HepG2 (cell line): ENCODE data around the gene ARL3. TPM values are rescaled to one million over a fixed set of nuclear protein-coding genes. Genes with fewer than 3 reads are reported as not detected.

Experiments used
- AKAP8 ChIP-seq: sonication (generic); formaldehyde crosslinking; IDR thresholded peaks from 2 replicates; pipeline ENCODE4 v1.5.1; 2020; ENCODE audit warnings: mild to moderate bottlenecking, missing genetic modification reagents
- CHCHD3 ChIP-seq: sonication (generic); formaldehyde crosslinking; IDR thresholded peaks from 2 replicates; pipeline ENCODE4 v1.8.0; 2022; ENCODE audit warnings: mild to moderate bottlenecking, missing genetic modification reagents, moderate library complexity
- FIP1L1 ChIP-seq: fragments of 200-400 bp; formaldehyde crosslinking; IDR thresholded peaks from 2 replicates; pipeline ENCODE4 v1.6.1; 2018; ENCODE audit warnings: low read depth, mild to moderate bottlenecking, low read length, moderate library complexity, borderline replicate concordance; ENCODE audit not compliant: insufficient read depth
- HMG20A ChIP-seq: IDR thresholded peaks from 2 replicates; pipeline ENCODE4 v1.6.1; 2016; ENCODE audit warnings: borderline replicate concordance
- IKZF4 ChIP-seq: sonication (generic); formaldehyde crosslinking; IDR thresholded peaks from 2 replicates; pipeline ENCODE4 v1.5.1; 2020; ENCODE audit warnings: borderline replicate concordance, mild to moderate bottlenecking, low read depth, missing genetic modification reagents; ENCODE audit errors: not compliant biosample characterization
- KLF6 ChIP-seq: IDR thresholded peaks from 2 replicates; pipeline ENCODE4 v1.8.0; 2016; ENCODE audit warnings: missing biosample characterization, missing genetic modification reagents
- NFIC ChIP-seq: IDR thresholded peaks from 2 replicates; pipeline ENCODE4 v1.6.1; 2012; ENCODE audit warnings: mild to moderate bottlenecking, low read length, inconsistent platforms
- SIN3A ChIP-seq: IDR thresholded peaks from 2 replicates; pipeline ENCODE4 v1.6.1; 2011; ENCODE audit warnings: low read depth, mild to moderate bottlenecking, control low read depth, low read length, borderline replicate concordance
- SMYD3 ChIP-seq: sonication (generic); formaldehyde crosslinking; IDR thresholded peaks from 2 replicates; pipeline ENCODE4 v1.8.1; 2023; ENCODE audit warnings: mild to moderate bottlenecking, missing genetic modification reagents
- ZFAT ChIP-seq: sonication (generic); formaldehyde crosslinking; conservative IDR thresholded peaks from 2 replicates; pipeline ENCODE4 v1.8.1; 2023; ENCODE audit warnings: missing genetic modification reagents, inconsistent platforms
- ZNF234 ChIP-seq: sonication (generic); formaldehyde crosslinking; conservative IDR thresholded peaks from 2 replicates; pipeline ENCODE4 v1.5.1; 2020; ENCODE audit warnings: mild to moderate bottlenecking, missing genetic modification reagents
- ZNF552 ChIP-seq: sonication (generic); formaldehyde crosslinking; IDR thresholded peaks from 2 replicates; pipeline ENCODE4 v1.9.0; 2022; ENCODE audit warnings: missing genetic modification reagents, mild to moderate bottlenecking, borderline replicate concordance
- ZNF558 ChIP-seq: sonication (generic); formaldehyde crosslinking; IDR thresholded peaks from 2 replicates; pipeline ENCODE4 v1.9.0; 2022; ENCODE audit warnings: mild to moderate bottlenecking, missing genetic modification reagents, borderline replicate concordance
- ZNF567 ChIP-seq: sonication (generic); formaldehyde crosslinking; IDR thresholded peaks from 2 replicates; pipeline ENCODE4 v1.8.1; 2023; ENCODE audit warnings: mild to moderate bottlenecking, missing genetic modification reagents, borderline replicate concordance
- ZNF891 ChIP-seq: sonication (generic); formaldehyde crosslinking; IDR thresholded peaks from 2 replicates; pipeline ENCODE4 v1.5.0; 2020; ENCODE audit warnings: mild to moderate bottlenecking, missing genetic modification reagents
- polyA plus RNA-seq, 8 experiments: library from polyadenylated mRNA; depleted of rRNA in 3 of 8; stranded (reverse) in 7 of 8; unstranded in 1 of 8; fragments of >200 nt; fragmentation: Illumina TruSeq in 4 of 8; extraction: Trizol in 4 of 8; gene quantifications; 2 replicates each; pipeline versions ENCODE4 v1.2.1 to v1.2.3, GENCODE V29; 2011 to 2016; ENCODE audit warnings: low read depth in 4 of 8, missing spikeins in 1 of 8, mixed read lengths in 1 of 8; ENCODE audit not compliant: insufficient read depth in 1 of 8
- total RNA-seq, 5 experiments: library from RNA; depleted of rRNA; stranded (reverse); fragments of >200 nt; fragmentation: Illumina TruSeq; extraction: Trizol; gene quantifications; 2 replicates each; pipeline ENCODE4 v1.2.3, GENCODE V29; 2016; ENCODE audit warnings: low read depth in 1 of 5
- TF ChIP-seq, protein P1 (sequence below): sonication (generic); formaldehyde crosslinking; conservative IDR thresholded peaks from 2 replicates; pipeline ENCODE4 v1.4.0; 2020; ENCODE audit warnings: mild to moderate bottlenecking, missing genetic modification reagents, moderate library complexity
- TF ChIP-seq, protein P2 (sequence below): sonication (generic); formaldehyde crosslinking; IDR thresholded peaks from 2 replicates; pipeline ENCODE4 v1.4.0; 2020; ENCODE audit warnings: missing genetic modification reagents
- TF ChIP-seq, protein P3 (sequence below): sonication (generic); formaldehyde crosslinking; IDR thresholded peaks from 2 replicates; pipeline ENCODE4 v1.8.0; 2022; ENCODE audit warnings: mild to moderate bottlenecking, missing genetic modification reagents; ENCODE audit not compliant: insufficient replicate concordance
- TF ChIP-seq, protein P4 (sequence below): IDR thresholded peaks from 2 replicates; pipeline ENCODE4 v1.6.1; 2016; ENCODE audit warnings: low read depth, control low read depth

The ARL3 gene
- total and polyA plus RNA-seq, 2 of the 13 experiments (the other 11 are each of a cell fraction or from before 2014, with no cell fraction given), result 5.2 to 6.6 TPM

DNA sequence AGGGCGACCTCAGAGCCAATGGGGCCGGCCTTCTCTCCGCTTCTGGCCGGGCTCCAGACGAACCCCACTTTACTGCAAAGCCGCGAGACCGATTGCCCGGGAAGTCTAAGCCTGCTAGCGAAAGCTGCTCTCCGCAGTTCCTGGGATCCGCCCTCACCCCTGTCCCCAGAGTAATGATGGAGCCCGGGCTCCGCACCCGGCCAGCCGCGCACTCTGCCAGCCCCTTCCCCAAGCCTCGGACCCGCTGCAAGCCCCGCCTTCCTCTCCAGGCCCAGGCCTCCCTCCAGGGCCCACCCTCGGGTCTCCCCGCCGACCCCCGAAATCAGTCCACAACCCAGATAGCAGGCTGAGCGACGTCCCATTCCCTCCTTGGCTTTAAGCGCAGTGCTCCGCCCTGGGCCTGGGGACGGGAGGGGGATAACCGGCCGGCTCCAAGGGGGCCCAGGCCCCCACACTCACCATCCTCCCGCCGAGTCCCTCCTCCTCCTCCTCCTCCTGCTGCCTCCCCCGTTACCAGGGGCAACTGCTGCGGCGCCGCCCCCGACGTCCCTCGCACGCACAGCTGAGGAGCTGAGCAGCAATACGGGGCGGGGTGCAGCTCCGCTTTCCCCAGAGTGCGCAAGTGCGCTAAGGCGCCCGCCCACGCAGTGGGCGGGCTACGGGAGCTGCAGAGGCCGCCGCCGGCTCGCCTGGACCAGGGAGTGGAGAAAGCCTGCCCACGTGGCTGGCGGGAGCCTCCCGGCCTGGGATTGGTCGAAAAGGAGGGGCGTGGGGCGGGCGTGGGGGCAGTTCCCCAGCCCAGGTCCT lies at the start of gene ARL3 (continued):
- TF ChIP-seq SMYD3, result no peak
- TF ChIP-seq, protein P1, sequence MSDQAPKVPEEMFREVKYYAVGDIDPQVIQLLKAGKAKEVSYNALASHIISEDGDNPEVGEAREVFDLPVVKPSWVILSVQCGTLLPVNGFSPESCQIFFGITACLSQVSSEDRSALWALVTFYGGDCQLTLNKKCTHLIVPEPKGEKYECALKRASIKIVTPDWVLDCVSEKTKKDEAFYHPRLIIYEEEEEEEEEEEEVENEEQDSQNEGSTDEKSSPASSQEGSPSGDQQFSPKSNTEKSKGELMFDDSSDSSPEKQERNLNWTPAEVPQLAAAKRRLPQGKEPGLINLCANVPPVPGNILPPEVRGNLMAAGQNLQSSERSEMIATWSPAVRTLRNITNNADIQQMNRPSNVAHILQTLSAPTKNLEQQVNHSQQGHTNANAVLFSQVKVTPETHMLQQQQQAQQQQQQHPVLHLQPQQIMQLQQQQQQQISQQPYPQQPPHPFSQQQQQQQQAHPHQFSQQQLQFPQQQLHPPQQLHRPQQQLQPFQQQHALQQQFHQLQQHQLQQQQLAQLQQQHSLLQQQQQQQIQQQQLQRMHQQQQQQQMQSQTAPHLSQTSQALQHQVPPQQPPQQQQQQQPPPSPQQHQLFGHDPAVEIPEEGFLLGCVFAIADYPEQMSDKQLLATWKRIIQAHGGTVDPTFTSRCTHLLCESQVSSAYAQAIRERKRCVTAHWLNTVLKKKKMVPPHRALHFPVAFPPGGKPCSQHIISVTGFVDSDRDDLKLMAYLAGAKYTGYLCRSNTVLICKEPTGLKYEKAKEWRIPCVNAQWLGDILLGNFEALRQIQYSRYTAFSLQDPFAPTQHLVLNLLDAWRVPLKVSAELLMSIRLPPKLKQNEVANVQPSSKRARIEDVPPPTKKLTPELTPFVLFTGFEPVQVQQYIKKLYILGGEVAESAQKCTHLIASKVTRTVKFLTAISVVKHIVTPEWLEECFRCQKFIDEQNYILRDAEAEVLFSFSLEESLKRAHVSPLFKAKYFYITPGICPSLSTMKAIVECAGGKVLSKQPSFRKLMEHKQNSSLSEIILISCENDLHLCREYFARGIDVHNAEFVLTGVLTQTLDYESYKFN (CRISPR knock-in tag), result no peak; the same call in 1 of the 2 replicates
- TF ChIP-seq HMG20A (CRISPR knock-in tag), result no peak
- 0 out of 2 replicates have a peak, but pooled peaks have one; percentile 47 for TF ChIP-seq FIP1L1
- TF ChIP-seq AKAP8 (CRISPR knock-in tag), result no peak
- TF ChIP-seq ZNF558 (CRISPR knock-in tag), result 0 out of 2 replicates have a peak, but pooled peaks have one; percentile 56
- TF ChIP-seq ZFAT (CRISPR knock-in tag), result no peak
- TF ChIP-seq ZNF891 (CRISPR knock-in tag), result peak; percentile 30; the same call in 1 of the 2 replicates
- peak; percentile 39; the same call in 1 of the 2 replicates for TF ChIP-seq KLF6 (CRISPR knock-in tag)
- TF ChIP-seq, protein P2, sequence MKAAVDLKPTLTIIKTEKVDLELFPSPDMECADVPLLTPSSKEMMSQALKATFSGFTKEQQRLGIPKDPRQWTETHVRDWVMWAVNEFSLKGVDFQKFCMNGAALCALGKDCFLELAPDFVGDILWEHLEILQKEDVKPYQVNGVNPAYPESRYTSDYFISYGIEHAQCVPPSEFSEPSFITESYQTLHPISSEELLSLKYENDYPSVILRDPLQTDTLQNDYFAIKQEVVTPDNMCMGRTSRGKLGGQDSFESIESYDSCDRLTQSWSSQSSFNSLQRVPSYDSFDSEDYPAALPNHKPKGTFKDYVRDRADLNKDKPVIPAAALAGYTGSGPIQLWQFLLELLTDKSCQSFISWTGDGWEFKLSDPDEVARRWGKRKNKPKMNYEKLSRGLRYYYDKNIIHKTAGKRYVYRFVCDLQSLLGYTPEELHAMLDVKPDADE (CRISPR knock-in tag), result no peak
- peak; percentile 22 for TF ChIP-seq IKZF4 (CRISPR knock-in tag)
- no peak for TF ChIP-seq NFIC
- TF ChIP-seq SIN3A, result peak; percentile 94
- TF ChIP-seq, protein P3, sequence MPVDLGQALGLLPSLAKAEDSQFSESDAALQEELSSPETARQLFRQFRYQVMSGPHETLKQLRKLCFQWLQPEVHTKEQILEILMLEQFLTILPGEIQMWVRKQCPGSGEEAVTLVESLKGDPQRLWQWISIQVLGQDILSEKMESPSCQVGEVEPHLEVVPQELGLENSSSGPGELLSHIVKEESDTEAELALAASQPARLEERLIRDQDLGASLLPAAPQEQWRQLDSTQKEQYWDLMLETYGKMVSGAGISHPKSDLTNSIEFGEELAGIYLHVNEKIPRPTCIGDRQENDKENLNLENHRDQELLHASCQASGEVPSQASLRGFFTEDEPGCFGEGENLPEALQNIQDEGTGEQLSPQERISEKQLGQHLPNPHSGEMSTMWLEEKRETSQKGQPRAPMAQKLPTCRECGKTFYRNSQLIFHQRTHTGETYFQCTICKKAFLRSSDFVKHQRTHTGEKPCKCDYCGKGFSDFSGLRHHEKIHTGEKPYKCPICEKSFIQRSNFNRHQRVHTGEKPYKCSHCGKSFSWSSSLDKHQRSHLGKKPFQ (CRISPR knock-in tag), result peak; percentile 44
- 0 out of 2 replicates have a peak, but pooled peaks have one; percentile 21 for TF ChIP-seq CHCHD3 (CRISPR knock-in tag)
- no peak for TF ChIP-seq ZNF234 (CRISPR knock-in tag)
- no peak for TF ChIP-seq ZNF567 (CRISPR knock-in tag)
- TF ChIP-seq, protein P4, sequence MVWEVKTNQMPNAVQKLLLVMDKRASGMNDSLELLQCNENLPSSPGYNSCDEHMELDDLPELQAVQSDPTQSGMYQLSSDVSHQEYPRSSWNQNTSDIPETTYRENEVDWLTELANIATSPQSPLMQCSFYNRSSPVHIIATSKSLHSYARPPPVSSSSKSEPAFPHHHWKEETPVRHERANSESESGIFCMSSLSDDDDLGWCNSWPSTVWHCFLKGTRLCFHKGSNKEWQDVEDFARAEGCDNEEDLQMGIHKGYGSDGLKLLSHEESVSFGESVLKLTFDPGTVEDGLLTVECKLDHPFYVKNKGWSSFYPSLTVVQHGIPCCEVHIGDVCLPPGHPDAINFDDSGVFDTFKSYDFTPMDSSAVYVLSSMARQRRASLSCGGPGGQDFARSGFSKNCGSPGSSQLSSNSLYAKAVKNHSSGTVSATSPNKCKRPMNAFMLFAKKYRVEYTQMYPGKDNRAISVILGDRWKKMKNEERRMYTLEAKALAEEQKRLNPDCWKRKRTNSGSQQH (CRISPR knock-in tag), result no peak; the same call in 1 of the 2 replicates
- TF ChIP-seq ZNF552 (CRISPR knock-in tag), result no peak
